ENCODE results near the gene WFIKKN1. TPM values are rescaled to one million over a fixed set of nuclear protein-coding genes. Genes with fewer than 3 reads are reported as not detected.

The WFIKKN1 gene
- total RNA-seq, 1 experiment from 2014 or later = 0.47 TPM

DNA sequence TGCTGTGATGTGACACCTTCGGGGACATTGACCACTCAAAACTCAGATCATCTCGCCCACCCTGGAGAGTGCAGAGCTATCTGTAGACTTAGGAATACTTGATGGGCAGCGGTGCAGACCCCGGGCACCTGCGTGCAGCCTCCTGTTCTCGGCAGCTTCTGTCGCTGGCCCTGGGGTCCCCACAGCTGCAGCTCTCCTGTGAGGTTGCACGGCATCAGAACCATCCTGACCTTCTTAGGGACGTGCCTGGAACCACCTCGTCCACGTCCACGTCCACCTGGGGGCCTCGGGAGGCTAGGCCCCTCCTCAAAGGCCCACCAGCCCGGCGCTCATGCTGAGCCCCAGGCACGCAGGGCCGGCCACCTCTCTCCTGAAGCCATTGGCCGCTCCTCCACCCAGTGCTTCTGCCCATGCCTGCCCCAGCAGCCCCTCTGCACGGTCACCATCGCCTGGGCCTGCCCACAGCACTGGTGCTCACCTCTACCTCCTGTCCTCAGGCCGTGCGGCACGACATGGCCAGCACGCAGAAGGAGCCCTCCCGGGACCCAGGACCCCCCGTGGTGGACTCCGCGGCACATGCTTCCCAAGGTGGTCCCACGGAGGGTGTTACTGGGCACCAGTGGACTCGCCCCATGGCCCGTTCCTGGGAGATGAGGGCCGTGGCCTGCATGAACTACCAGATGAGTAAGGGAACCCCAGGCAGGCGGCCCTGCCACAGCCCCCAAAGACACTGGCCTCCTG, 2.3 kb upstream of the WFIKKN1 start:
- intact Hi-C loops (cut with micrococcal nuclease) = loop anchor here (5.0 kb wide), 1 partner anchor 36 kb away; the partner anchor contains the start of gene RAB40C
- Histone ChIP-seq H3K4me2 (ENCODE audit: low read length) (no peak overlapping the region), H4K20me1 (ENCODE audit: insufficient read depth) (no peaks in the 10 kb centered on the region), H2AFZ (ENCODE audit: low read depth, low read length, poor library complexity, severe bottlenecking) (no peak overlapping the region), H3K79me2 (ENCODE audit: insufficient read depth, low read length) (no peaks in the 10 kb centered on the region), H3K36me3 (ENCODE audit: control insufficient read depth in 1 of 2, insufficient read depth in 2 of 2, low read length in 2 of 2) (no peaks in the 10 kb centered on the region), H3K4me1 (ENCODE audit: control insufficient read depth in 1 of 2, insufficient read depth in 2 of 2, low read length in 2 of 2) (peaks cover 29 to 44% of the 10 kb centered on the region in 2 experiments), H3K4me3 (replicated peaks in 1 of 2; ENCODE audit: low read depth in 1 of 2, low read length in 2 of 2) (no peak overlapping the region), H3K27me3 (ENCODE audit: insufficient read depth, low read length) (no peaks in the 10 kb centered on the region), H3K9me2 (ENCODE audit: insufficient read depth) (no peaks in the 10 kb centered on the region), H3K9ac (ENCODE audit: low read length) (no peak overlapping the region), H3K27ac (ENCODE audit: low read depth, low read length) (peak overlapping the region; percentile 83; the same call in 1 of the 2 replicates), H3K9me3 (ENCODE audit: control insufficient read depth in 1 of 2, insufficient read depth in 1 of 2, low read depth in 1 of 2, low read length in 2 of 2) (no peaks in the 10 kb centered on the region)
- ATAC-seq (no peak), DNase-seq (ENCODE audit: low read depth, low spot score) (no peak)
- ChIA-PET RAD21 (ENCODE audit: low non-redundant PET in 1 of 2, low total read pairs in 2 of 2, uncharacterized antibody in 2 of 2, unreplicated experiment in 2 of 2) (interaction anchor here in 1 of 2 experiments (0.9 kb wide), 1 partner anchor 40 kb away, joined by 3 read pairs; no protein-coding TSS in a partner anchor), CTCF (no interaction called here), POLR2A (no interaction called here)
- TF ChIP-seq SIN3A (IDR thresholded peaks at IDR 0.05; ENCODE audit: low read depth) (no peak), EZH2phosphoT487 (IDR thresholded peaks at IDR 0.05; ENCODE audit: borderline replicate concordance) (no peak), YY1 (IDR thresholded peaks at IDR 0.05; ENCODE audit: extremely low read depth, insufficient replicate concordance, low read depth, low read length) (no peak), POLR2AphosphoS5 (IDR thresholded peaks at IDR 0.05; ENCODE audit: low read depth, low read length) (0 out of 2 replicates have a peak, but pooled peaks have one; percentile 11), POLR2A (IDR thresholded peaks at IDR 0.05; ENCODE audit: borderline replicate concordance, extremely low read depth, insufficient read depth, insufficient read length) (no peak)
- BruUV-seq (replicated peaks) = no TSS peak

DNA sequence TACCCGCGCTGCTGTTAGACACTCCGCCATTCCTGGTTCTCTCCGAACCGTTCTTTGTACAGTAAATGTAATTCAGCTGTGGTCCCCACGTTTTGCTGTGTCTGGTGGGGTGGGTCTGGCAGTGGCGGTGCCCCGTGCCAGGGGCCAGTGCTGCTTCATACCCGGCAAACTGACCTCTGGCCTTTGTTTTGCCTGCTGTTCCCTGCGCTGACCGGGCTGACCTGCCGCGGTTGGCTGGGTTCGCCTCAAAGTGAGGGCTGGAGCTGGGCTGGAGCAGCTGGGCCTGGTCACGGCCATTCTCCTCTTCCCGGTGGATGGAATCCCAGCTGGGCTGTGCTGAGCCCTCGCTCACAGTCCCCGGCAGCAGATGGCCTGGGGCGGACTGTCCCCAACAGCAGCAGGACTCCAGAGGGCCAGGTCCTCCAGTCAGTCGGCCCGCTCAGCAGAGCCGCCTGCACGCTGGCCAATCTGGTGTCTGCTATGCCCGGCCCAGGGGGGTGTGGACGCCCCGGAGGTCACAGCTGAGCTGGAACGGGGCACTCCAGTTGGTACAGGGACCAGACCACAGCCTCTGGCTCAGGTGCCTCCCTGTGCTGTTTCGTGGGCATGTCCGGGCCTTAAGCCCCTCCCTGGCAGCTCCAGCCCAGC, 1.5 kb upstream of the WFIKKN1 start:
- ChIA-PET RAD21 (ENCODE audit: low non-redundant PET in 1 of 2, low total read pairs in 2 of 2, uncharacterized antibody in 2 of 2, unreplicated experiment in 2 of 2) (no interaction called here), CTCF (no interaction called here), POLR2A (no interaction called here)
- no peak overlapping the region for H2AFZ ChIP-seq (ENCODE audit: low read depth, low read length, poor library complexity, severe bottlenecking)
- TF ChIP-seq FOSL1 (IDR thresholded peaks at IDR 0.05; ENCODE audit: low read depth) = no peak
- TF ChIP-seq SRF (IDR thresholded peaks at IDR 0.05; ENCODE audit: low read depth) = no peak
- no peak for TF ChIP-seq CEBPB (IDR thresholded peaks at IDR 0.05; ENCODE audit: low read depth)
- TF ChIP-seq, protein P1, sequence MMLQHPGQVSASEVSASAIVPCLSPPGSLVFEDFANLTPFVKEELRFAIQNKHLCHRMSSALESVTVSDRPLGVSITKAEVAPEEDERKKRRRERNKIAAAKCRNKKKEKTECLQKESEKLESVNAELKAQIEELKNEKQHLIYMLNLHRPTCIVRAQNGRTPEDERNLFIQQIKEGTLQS (IDR thresholded peaks at IDR 0.05) = no peak
- no peak for TF ChIP-seq SIN3A (IDR thresholded peaks at IDR 0.05; ENCODE audit: low read depth)
- TF ChIP-seq, protein P2, sequence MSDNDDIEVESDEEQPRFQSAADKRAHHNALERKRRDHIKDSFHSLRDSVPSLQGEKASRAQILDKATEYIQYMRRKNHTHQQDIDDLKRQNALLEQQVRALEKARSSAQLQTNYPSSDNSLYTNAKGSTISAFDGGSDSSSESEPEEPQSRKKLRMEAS (IDR thresholded peaks at IDR 0.05) = no peak
- no peak for TF ChIP-seq ZFX (IDR thresholded peaks at IDR 0.05)
- H3K4me2 ChIP-seq (ENCODE audit: low read length) = no peak overlapping the region
- no TSS peak for BruUV-seq (replicated peaks)
- no peak overlapping the region for H3K27ac ChIP-seq (ENCODE audit: low read depth, low read length)
- ATAC-seq = no peak
- H3K9me3 ChIP-seq (ENCODE audit: control insufficient read depth in 1 of 2, insufficient read depth in 1 of 2, low read depth in 1 of 2, low read length in 2 of 2) = no peaks in the 10 kb centered on the region
- no peak overlapping the region for H3K4me3 ChIP-seq (replicated peaks in 1 of 2; ENCODE audit: low read depth in 1 of 2, low read length in 2 of 2)
- no peak for DNase-seq (ENCODE audit: low read depth, low spot score)
- H3K79me2 ChIP-seq (ENCODE audit: insufficient read depth, low read length) = no peaks in the 10 kb centered on the region
- H4K20me1 ChIP-seq (ENCODE audit: insufficient read depth) = no peaks in the 10 kb centered on the region
- intact Hi-C loops (cut with micrococcal nuclease) = loop anchor here (5.0 kb wide), 1 partner anchor 37 kb away; the partner anchor contains the start of gene RAB40C
- H3K9me2 ChIP-seq (ENCODE audit: insufficient read depth) = no peaks in the 10 kb centered on the region
- no peaks in the 10 kb centered on the region for H3K27me3 ChIP-seq (ENCODE audit: insufficient read depth, low read length)
- H3K9ac ChIP-seq (ENCODE audit: low read length) = no peak overlapping the region
- H3K36me3 ChIP-seq (ENCODE audit: control insufficient read depth in 1 of 2, insufficient read depth in 2 of 2, low read length in 2 of 2) = no peaks in the 10 kb centered on the region
- H3K4me1 ChIP-seq (ENCODE audit: control insufficient read depth in 1 of 2, insufficient read depth in 2 of 2, low read length in 2 of 2) = peaks cover 29 to 44% of the 10 kb centered on the region in 2 experiments
